ENCODE data around the gene P3H4.

Gene P3H4

DNA sequence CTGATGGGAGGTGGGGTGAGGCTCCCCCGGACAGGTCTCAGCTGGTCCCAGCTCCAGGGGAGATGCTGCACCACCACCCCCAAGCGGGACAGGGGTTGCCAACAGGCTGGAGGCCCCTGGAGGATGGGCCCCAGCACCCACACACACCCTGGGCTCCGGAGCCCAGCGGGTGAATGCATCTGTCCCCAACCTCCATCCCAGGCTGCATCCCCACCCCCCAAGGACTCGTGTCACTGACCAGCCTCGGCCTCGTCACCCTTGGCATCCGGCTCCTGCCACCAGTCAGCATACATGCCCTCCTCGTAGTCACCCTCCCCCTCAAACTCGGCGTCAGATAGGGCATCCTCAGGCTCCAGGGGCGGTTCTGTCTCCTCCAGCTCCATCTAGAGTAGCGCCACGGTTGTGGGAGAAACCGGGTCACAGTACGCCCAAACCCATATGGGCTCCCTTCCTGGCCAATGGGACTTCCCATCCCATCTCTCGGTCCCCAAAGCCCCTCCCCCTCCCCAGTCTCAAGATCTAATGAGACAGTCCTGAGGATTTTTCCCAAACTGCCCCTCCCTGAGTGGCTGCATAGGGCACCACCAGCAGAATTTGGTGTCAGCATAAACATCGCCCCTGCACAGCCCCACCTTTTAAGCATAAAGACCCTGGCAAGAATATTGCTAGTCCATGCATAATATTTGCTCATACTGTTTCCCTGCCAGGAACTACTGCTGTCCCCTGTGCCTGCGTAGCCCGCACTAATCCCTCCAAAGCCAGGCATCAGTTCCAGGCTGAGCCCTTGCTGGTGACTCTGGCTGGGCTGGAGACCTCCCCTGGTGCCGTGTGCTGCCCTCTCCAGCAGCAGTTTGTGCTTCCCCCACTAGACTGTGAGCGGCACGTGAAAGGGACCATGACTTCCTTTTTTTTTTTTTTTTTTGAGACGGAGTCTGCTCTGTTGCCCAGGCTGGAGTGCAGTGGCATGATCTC is 8.4 kb downstream of the P3H4 start:
- no peak overlapping the region for H3K18ac ChIP-seq (ENCODE audit: low read length)
- no peak overlapping the region for H2BK120ac ChIP-seq (ENCODE audit: insufficient read depth, low read length, poor library complexity)
- no peaks in the 10 kb centered on the region for H3K79me2 ChIP-seq (ENCODE audit: control insufficient read depth, insufficient read depth, low read length, poor library complexity)
- H3K27ac ChIP-seq (ENCODE audit: low read depth, low read length) = no peak overlapping the region
- WGBS (ENCODE audit: extremely low coverage, insufficient coverage, insufficient read length) = no CpG with 5 or more reads among the region's 24 CpGs
- no peak overlapping the region for H3K4me3 ChIP-seq (ENCODE audit: low read depth, low read length)
- no peak overlapping the region for H2AK5ac ChIP-seq (ENCODE audit: low read length)
- H3K4ac ChIP-seq (ENCODE audit: low read depth, low read length) = no peak overlapping the region
- H4K91ac ChIP-seq (ENCODE audit: low read depth, low read length) = no peak overlapping the region
- no peak for DNase-seq
- H3K4me1 ChIP-seq (ENCODE audit: control insufficient read depth in 1 of 2, insufficient read depth in 2 of 2, low read length in 2 of 2) = peaks cover 9 to 16% of the 10 kb centered on the region in 2 experiments
- no peak overlapping the region for H2AFZ ChIP-seq (ENCODE audit: insufficient read depth, low read length, poor library complexity)
- no peak overlapping the region for H4K8ac ChIP-seq (ENCODE audit: low read depth, low read length)
- no peak overlapping the region for H3K14ac ChIP-seq (ENCODE audit: low read length)
- no peak overlapping the region for H2BK5ac ChIP-seq (ENCODE audit: low read depth, low read length, poor library complexity)
- H3K9ac ChIP-seq (ENCODE audit: low read length) = no peak overlapping the region
- peaks cover 3 to 16% of the 10 kb centered on the region in 2 experiments for H3K36me3 ChIP-seq (ENCODE audit: control insufficient read depth in 1 of 2, insufficient read depth in 2 of 2, low read length in 2 of 2)
- no peak overlapping the region for H3K4me2 ChIP-seq (ENCODE audit: low read length)
- H3K23ac ChIP-seq (ENCODE audit: low read length) = no peak overlapping the region
- H3K9me3 ChIP-seq (ENCODE audit: insufficient read depth, low read depth, low read length) = no peaks in the 10 kb centered on the region
- no peak overlapping the region for H4K12ac ChIP-seq (ENCODE audit: low read depth, low read length)
- H2BK12ac ChIP-seq (ENCODE audit: low read length) = no peak overlapping the region
- no peaks in the 10 kb centered on the region for H3K27me3 ChIP-seq (ENCODE audit: insufficient read depth, low read length)
- peaks cover 6% of the 10 kb centered on the region for H3K79me1 ChIP-seq (ENCODE audit: low read length)

- Histone ChIP-seq H2AFZ (ENCODE audit: insufficient read depth, low read length, poor library complexity) (no peak overlapping the region), H3K9me3 (ENCODE audit: insufficient read depth, low read depth, low read length) (no peaks in the 10 kb centered on the region), H3K27ac (ENCODE audit: low read depth, low read length) (peak overlapping the region; percentile 81), H3K79me1 (ENCODE audit: low read length) (peaks cover 11% of the 10 kb centered on the region), H3K4me1 (ENCODE audit: control insufficient read depth in 1 of 2, insufficient read depth in 2 of 2, low read length in 2 of 2) (peaks cover 13 to 16% of the 10 kb centered on the region in 2 experiments), H3K9ac (ENCODE audit: low read length) (no peak overlapping the region), H3K18ac (ENCODE audit: low read length) (peak overlapping the region; percentile 52), H3K27me3 (ENCODE audit: insufficient read depth, low read length) (no peaks in the 10 kb centered on the region), H3K14ac (ENCODE audit: low read length) (peak overlapping the region; percentile 14), H3K23ac (ENCODE audit: low read length) (no peak overlapping the region), H3K4me2 (ENCODE audit: low read length) (peak overlapping the region; percentile 53), H4K12ac (ENCODE audit: low read depth, low read length) (no peak overlapping the region), H4K91ac (ENCODE audit: low read depth, low read length) (peak overlapping the region; percentile 73), H2BK5ac (ENCODE audit: low read depth, low read length, poor library complexity) (peak overlapping the region; percentile 51), H3K4me3 (ENCODE audit: low read depth, low read length) (no peak overlapping the region), H4K8ac (ENCODE audit: low read depth, low read length) (peak overlapping the region; percentile 8), H3K4ac (ENCODE audit: low read depth, low read length) (peak overlapping the region; percentile 23), H3K36me3 (ENCODE audit: control insufficient read depth in 1 of 2, insufficient read depth in 2 of 2, low read length in 2 of 2) (peaks cover 3 to 11% of the 10 kb centered on the region in 2 experiments), H2AK5ac (ENCODE audit: low read length) (peak overlapping the region; percentile 69), H3K79me2 (ENCODE audit: control insufficient read depth, insufficient read depth, low read length, poor library complexity) (no peaks in the 10 kb centered on the region), H2BK12ac (ENCODE audit: low read length) (peak overlapping the region; percentile 14), H2BK120ac (ENCODE audit: insufficient read depth, low read length, poor library complexity) (peak overlapping the region; percentile 35)
- peak; percentile 79 to 94 for DNase-seq
- no CpG with 5 or more reads among the region's 14 CpGs for WGBS (ENCODE audit: extremely low coverage, insufficient coverage, insufficient read length)
Observed at GRCh38 chr17:41801374-41802271, 10.1 kb downstream of the P3H4 start.

DNA sequence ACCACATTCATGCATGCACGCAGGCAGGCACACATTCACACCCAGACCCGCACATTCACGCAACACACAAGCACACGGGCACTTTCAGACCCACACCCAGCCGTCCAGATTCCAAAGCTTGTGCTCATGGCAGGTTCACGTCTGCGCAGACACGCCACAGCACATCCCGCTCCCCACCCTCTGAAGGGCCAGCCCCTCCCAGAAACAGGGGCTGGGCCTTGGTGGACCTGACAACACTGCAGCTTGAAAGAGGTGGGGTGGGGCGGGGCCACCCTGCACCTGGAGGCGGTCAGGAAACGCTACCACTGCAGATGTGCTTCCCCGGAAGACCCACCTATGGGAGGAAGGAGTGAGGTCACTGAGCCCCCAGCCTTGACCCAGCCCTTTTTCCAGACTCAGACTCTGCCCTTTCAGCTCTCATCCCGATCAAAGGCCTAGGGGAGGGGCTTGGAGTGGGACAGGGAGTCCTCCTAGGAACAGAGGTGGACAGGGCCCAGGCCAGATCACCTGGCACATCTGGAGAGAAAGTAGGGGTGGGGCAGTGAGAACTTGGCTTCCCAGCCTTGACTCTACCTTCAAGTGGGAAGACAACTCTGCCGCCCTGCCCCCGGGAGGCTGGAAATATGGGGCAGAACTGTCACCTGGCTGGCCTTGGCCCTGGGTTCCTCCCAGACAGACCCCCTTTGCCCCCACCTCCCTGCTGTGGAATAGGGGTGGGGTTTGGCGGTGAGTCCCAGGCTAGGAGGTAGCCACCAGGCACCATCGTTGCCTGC is 11.0 kb downstream of the P3H4 start:
- DNase-seq = peak; percentile 99 to 100
- no peaks in the 10 kb centered on the region for H3K9me3 ChIP-seq (ENCODE audit: insufficient read depth, low read depth, low read length)
- peak overlapping the region; percentile 8 for H4K8ac ChIP-seq (ENCODE audit: low read depth, low read length)
- peak overlapping the region; percentile 20 for H2AFZ ChIP-seq (ENCODE audit: insufficient read depth, low read length, poor library complexity)
- peaks cover 18 to 22% of the 10 kb centered on the region in 2 experiments for H3K4me1 ChIP-seq (ENCODE audit: control insufficient read depth in 1 of 2, insufficient read depth in 2 of 2, low read length in 2 of 2)
- peak overlapping the region; percentile 69 for H2AK5ac ChIP-seq (ENCODE audit: low read length)
- no peak overlapping the region for H3K4me3 ChIP-seq (ENCODE audit: low read depth, low read length)
- H3K4ac ChIP-seq (ENCODE audit: low read depth, low read length) = peak overlapping the region; percentile 23
- no peak overlapping the region for H4K12ac ChIP-seq (ENCODE audit: low read depth, low read length)
- H3K27me3 ChIP-seq (ENCODE audit: insufficient read depth, low read length) = no peaks in the 10 kb centered on the region
- H4K91ac ChIP-seq (ENCODE audit: low read depth, low read length) = peak overlapping the region; percentile 73
- no peak overlapping the region for H3K9ac ChIP-seq (ENCODE audit: low read length)
- peak overlapping the region; percentile 53 for H3K4me2 ChIP-seq (ENCODE audit: low read length)
- H3K27ac ChIP-seq (ENCODE audit: low read depth, low read length) = peak overlapping the region; percentile 81
- H3K18ac ChIP-seq (ENCODE audit: low read length) = peak overlapping the region; percentile 52
- peak overlapping the region; percentile 14 for H3K14ac ChIP-seq (ENCODE audit: low read length)
- peaks cover 3 to 6% of the 10 kb centered on the region in 2 experiments for H3K36me3 ChIP-seq (ENCODE audit: control insufficient read depth in 1 of 2, insufficient read depth in 2 of 2, low read length in 2 of 2)
- H3K79me1 ChIP-seq (ENCODE audit: low read length) = peaks cover 15% of the 10 kb centered on the region
- H2BK120ac ChIP-seq (ENCODE audit: insufficient read depth, low read length, poor library complexity) = peak overlapping the region; percentile 35
- H3K79me2 ChIP-seq (ENCODE audit: control insufficient read depth, insufficient read depth, low read length, poor library complexity) = no peaks in the 10 kb centered on the region
- WGBS (ENCODE audit: extremely low coverage, insufficient coverage, insufficient read length) = no CpG with 5 or more reads among the region's 18 CpGs
- no peak overlapping the region for H3K23ac ChIP-seq (ENCODE audit: low read length)
- peak overlapping the region; percentile 51 for H2BK5ac ChIP-seq (ENCODE audit: low read depth, low read length, poor library complexity)
- H2BK12ac ChIP-seq (ENCODE audit: low read length) = peak overlapping the region; percentile 14

- no peak overlapping the region for H4K8ac ChIP-seq (ENCODE audit: low read depth, low read length)
- H3K79me2 ChIP-seq (ENCODE audit: control insufficient read depth, insufficient read depth, low read length, poor library complexity) = no peaks in the 10 kb centered on the region
- no peak overlapping the region for H3K23ac ChIP-seq (ENCODE audit: low read length)
- H3K9me3 ChIP-seq (ENCODE audit: insufficient read depth, low read depth, low read length) = no peaks in the 10 kb centered on the region
- no peak overlapping the region for H3K4me3 ChIP-seq (ENCODE audit: low read depth, low read length)
- WGBS (ENCODE audit: extremely low coverage, insufficient coverage, insufficient read length) = no CpG with 5 or more reads among the region's 8 CpGs
- H3K14ac ChIP-seq (ENCODE audit: low read length) = no peak overlapping the region
- no peaks in the 10 kb centered on the region for H3K27me3 ChIP-seq (ENCODE audit: insufficient read depth, low read length)
- peaks cover 18 to 28% of the 10 kb centered on the region in 2 experiments for H3K4me1 ChIP-seq (ENCODE audit: control insufficient read depth in 1 of 2, insufficient read depth in 2 of 2, low read length in 2 of 2)
- H3K4me2 ChIP-seq (ENCODE audit: low read length) = no peak overlapping the region
- no peak overlapping the region for H3K18ac ChIP-seq (ENCODE audit: low read length)
- H4K91ac ChIP-seq (ENCODE audit: low read depth, low read length) = no peak overlapping the region
- H2AFZ ChIP-seq (ENCODE audit: insufficient read depth, low read length, poor library complexity) = no peak overlapping the region
- no peak overlapping the region for H3K27ac ChIP-seq (ENCODE audit: low read depth, low read length)
- H2BK120ac ChIP-seq (ENCODE audit: insufficient read depth, low read length, poor library complexity) = no peak overlapping the region
- peak overlapping the region; percentile 9 for H2BK12ac ChIP-seq (ENCODE audit: low read length)
- peak overlapping the region; percentile 1 for H2AK5ac ChIP-seq (ENCODE audit: low read length)
- peaks cover 17% of the 10 kb centered on the region for H3K79me1 ChIP-seq (ENCODE audit: low read length)
- H3K9ac ChIP-seq (ENCODE audit: low read length) = no peak overlapping the region
- no peak overlapping the region for H2BK5ac ChIP-seq (ENCODE audit: low read depth, low read length, poor library complexity)
- peak; percentile 62 to 65 for DNase-seq
- peaks cover 3 to 6% of the 10 kb centered on the region in 2 experiments for H3K36me3 ChIP-seq (ENCODE audit: control insufficient read depth in 1 of 2, insufficient read depth in 2 of 2, low read length in 2 of 2)
- H4K12ac ChIP-seq (ENCODE audit: low read depth, low read length) = no peak overlapping the region
- H3K4ac ChIP-seq (ENCODE audit: low read depth, low read length) = no peak overlapping the region
Observed at GRCh38 chr17:41799366-41799765, 12.4 kb downstream of the P3H4 start.

All from trophoblast cell (in vitro differentiated cells and primary cell).